Measurements from ENCODE around the gene PRDM12. TPM values are rescaled to one million over a fixed set of nuclear protein-coding genes. Genes with fewer than 3 reads are reported as not detected.

PRDM12 gene
- total and polyA plus RNA-seq, 2 of the 8 experiments (the other 6 are each of a cell fraction or from before 2014, with no cell fraction given), result 0.14 to 0.22 TPM

DNA sequence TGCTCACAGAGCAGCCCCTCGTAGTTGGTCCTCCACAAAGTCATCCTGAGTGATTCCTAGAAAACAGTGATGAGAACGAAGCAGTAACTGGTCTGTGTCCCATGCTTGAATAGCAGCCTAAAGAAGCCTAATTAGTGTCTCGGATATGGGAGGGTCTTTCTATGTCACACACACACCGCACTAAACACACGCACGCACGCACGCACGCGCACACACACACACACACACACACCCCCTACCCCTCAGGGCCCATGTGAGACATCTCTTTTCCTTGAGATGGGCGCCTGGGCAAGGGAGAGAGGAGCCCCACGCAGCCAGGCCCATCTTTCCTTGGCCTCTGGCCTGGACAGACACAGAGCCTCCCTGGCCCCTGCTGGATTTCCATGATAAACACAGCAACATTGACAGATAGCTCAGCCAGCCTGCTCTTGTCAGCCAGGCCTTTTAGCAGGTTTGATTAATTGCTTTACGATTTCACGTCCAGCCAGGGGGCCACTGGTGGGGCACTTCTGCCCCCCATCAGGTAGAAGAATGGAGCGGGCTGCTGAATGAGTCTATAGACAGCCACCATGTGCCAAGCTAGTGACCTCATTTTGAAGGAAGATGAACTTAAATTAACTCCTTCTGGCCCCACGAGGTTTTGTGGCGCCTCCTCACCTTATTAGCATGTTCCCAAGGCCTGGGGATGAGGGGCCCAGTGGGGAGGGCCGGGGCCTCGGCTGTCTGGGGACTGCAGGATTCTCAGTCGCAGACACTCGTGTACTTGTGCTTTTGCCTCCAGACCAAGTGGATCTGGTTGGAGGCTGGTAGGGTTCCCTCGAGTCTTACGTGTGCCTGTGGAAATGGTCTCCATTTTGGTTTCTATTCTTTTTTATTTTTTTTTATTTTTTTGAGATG is 36.2 kb upstream of the PRDM12 start:
- Histone ChIP-seq H3K27ac (ENCODE audit: low read depth, low read length) (no peak overlapping the region), H3K36me3 (ENCODE audit: control insufficient read depth in 2 of 4, insufficient read depth in 4 of 4, low read length in 3 of 4) (peaks cover 16 to 70% (median 48%) of the 10 kb centered on the region in 4 experiments), H3K9me3 (ENCODE audit: insufficient read depth in 2 of 2, low read depth in 1 of 2, low read length in 1 of 2) (no peaks in the 10 kb centered on the region), H3K23ac (ENCODE audit: insufficient read length) (no peak overlapping the region), H4K91ac (replicated peaks; ENCODE audit: insufficient read length, low read length) (no peak overlapping the region), H3K79me1 (ENCODE audit: low read depth, low read length) (peaks cover 5% of the 10 kb centered on the region), H3K9ac (replicated peaks in 1 of 4; ENCODE audit: extremely low read depth in 1 of 4, low read depth in 3 of 4, low read length in 3 of 4) (no peak overlapping the region), H3K18ac (ENCODE audit: extremely low read depth, low read length) (peak overlapping the region; percentile 71), H3K27me3 (replicated peaks in 1 of 4; ENCODE audit: control insufficient read depth in 3 of 4, extremely low read depth in 1 of 4, insufficient read depth in 3 of 4, low read length in 3 of 4) (no peaks in the 10 kb centered on the region), H3K4me2 (ENCODE audit: insufficient read depth in 1 of 2, low read depth in 2 of 2, low read length in 2 of 2) (0 out of 4 replicates have a peak overlapping the region, but pooled peaks of 1 of the 2 experiments have one; percentile 85), H4K8ac (ENCODE audit: extremely low read depth, insufficient read depth, low read length) (no peak overlapping the region; the same call in 1 of the 2 replicates), H2BK5ac (ENCODE audit: low read depth, low read length) (peak overlapping the region; percentile 20; the same call in 1 of the 2 replicates), H3K23me2 (ENCODE audit: low read depth, low read length) (no peaks in the 10 kb centered on the region), H2AK5ac (ENCODE audit: low read depth, low read length) (no peak overlapping the region), H2BK12ac (ENCODE audit: low read depth, low read length) (no peak overlapping the region), H4K5ac (ENCODE audit: insufficient read length, low read depth, low read length) (no peak overlapping the region), H3K4ac (replicated peaks; ENCODE audit: insufficient read length, low read depth, low read length) (no peak overlapping the region), H3K14ac (ENCODE audit: insufficient read length) (no peak overlapping the region), H3K4me1 (replicated peaks in 1 of 4; ENCODE audit: control insufficient read depth in 3 of 4, insufficient read depth in 4 of 4, low read length in 3 of 4) (peaks cover 12 to 27% (median 18%) of the 10 kb centered on the region in 4 experiments), H2BK15ac (ENCODE audit: low read length) (0 out of 2 replicates have a peak overlapping the region, but pooled peaks have one; percentile 61), H2AFZ (ENCODE audit: low read length) (no peak overlapping the region), H4K20me1 (replicated peaks in 1 of 2; ENCODE audit: control insufficient read depth in 1 of 2, insufficient read depth in 2 of 2, low read length in 2 of 2) (peaks cover 0 to 7% of the 10 kb centered on the region in 2 experiments), H2BK120ac (replicated peaks; ENCODE audit: low read depth, low read length) (no peak overlapping the region), H3K4me3 (ENCODE audit: extremely low read depth in 1 of 4, insufficient read depth in 2 of 4, low read depth in 3 of 4, low read length in 4 of 4) (no peak overlapping the region), H3K79me2 (ENCODE audit: control insufficient read depth in 1 of 2, insufficient read depth in 2 of 2, low read length in 2 of 2) (no peaks in the 10 kb centered on the region), H2BK20ac (ENCODE audit: low read length) (no peak overlapping the region), H3K56ac (replicated peaks; ENCODE audit: insufficient read length, low read depth, low read length) (no peak overlapping the region)
- ChIA-PET CTCF (ENCODE audit: partially characterized antibody) (interaction anchor here (0.7 to 6.7 kb wide), 9 partner anchors 8 to 164 kb away, joined by 3 to 30 read pairs (median 3); no protein-coding TSS in a partner anchor), POLR2A (ENCODE audit: partially characterized antibody) (interaction anchor here (0.8 to 2.4 kb wide), 5 partner anchors 8 to 146 kb away, joined by 3 to 7 read pairs (median 3); no protein-coding TSS in a partner anchor)
- no peak for TF ChIP-seq TAF7 (optimal IDR thresholded peaks at IDR 0.05; ENCODE audit: borderline replicate concordance, low read depth, low read length)
- 92% methylated on average over 23 of the region's 23 CpGs; no CpG with 5 or more reads in 1 of the 2 experiments for WGBS, 2 experiments (ENCODE audit: extremely low coverage in 1 of 2, insufficient coverage in 1 of 2, insufficient read length in 1 of 2, insufficient replicate concordance in 2 of 2, low coverage in 1 of 2, low lambda C conversion rate in 2 of 2, missing lambda C conversion rate in 1 of 2)
- DNase-seq (ENCODE audit: low read depth in 1 of 2, low spot score in 2 of 2), result no peak
- no peak for FAIRE-seq
